Mesothelial cell of epicardium (in vitro differentiated cells): ENCODE results near the gene LIN37. TPM values are rescaled to one million over a fixed set of nuclear protein-coding genes. Genes with fewer than 3 reads are reported as not detected.

Source experiments
- total RNA-seq: library from RNA; stranded (reverse); gene quantifications from 3 replicates; pipeline ENCODE4 v1.2.1, GENCODE V29; 2021

Gene LIN37
- total RNA-seq, 1 donor from 2014 or later, result 12.0 TPM

Other genes with a start within 250 kb of the LIN37 start
- 161 to 172 TPM (median 171 TPM) in 3 replicates for gene DMKN, start 234.9 kb upstream of the LIN37 start, total RNA-seq
- gene SBSN, start 220.3 kb upstream of the LIN37 start, total RNA-seq, result 0.32 to 0.49 TPM (median 0.47 TPM) in 3 replicates
- gene GAPDHS, start 215.1 kb upstream of the LIN37 start, total RNA-seq, result not detected in 3 replicates
- gene TMEM147, start 202.9 kb upstream of the LIN37 start, total RNA-seq, result 82.2 to 82.7 TPM (median 82.3 TPM) in 3 replicates
- gene ATP4A, start 184.9 kb upstream of the LIN37 start, total RNA-seq, result 0.11 to 0.22 TPM (median 0.16 TPM) in 3 replicates
- not detected in 3 replicates for gene PMIS2, start 162.4 kb upstream of the LIN37 start, total RNA-seq
- gene HAUS5, start 135.8 kb upstream of the LIN37 start, total RNA-seq, result 28.7 to 33.8 TPM (median 29.0 TPM) in 3 replicates
- 63.7 to 70.6 TPM (median 66.4 TPM) in 3 replicates for gene RBM42, start 119.5 kb upstream of the LIN37 start, total RNA-seq
- gene ETV2, start 106.8 kb upstream of the LIN37 start, total RNA-seq, result 1.4 to 2.1 TPM (median 1.5 TPM) in 3 replicates
- gene COX6B1, start 100.3 kb upstream of the LIN37 start, total RNA-seq, result 273 to 293 TPM (median 284 TPM) in 3 replicates
- 1.8 to 2.3 TPM (median 2.0 TPM) in 3 replicates for gene UPK1A, start 82.1 kb upstream of the LIN37 start, total RNA-seq
- gene ZBTB32, start 44.0 kb upstream of the LIN37 start, total RNA-seq, result not detected in 3 replicates
- gene KMT2B, start 30.6 kb upstream of the LIN37 start, total RNA-seq, result 60.6 to 62.7 TPM (median 61.8 TPM) in 3 replicates
- gene IGFLR1, start 6.1 kb upstream of the LIN37 start, total RNA-seq, result 2.7 to 3.2 TPM (median 2.8 TPM) in 3 replicates
- gene U2AF1L4, start 3.2 kb upstream of the LIN37 start, total RNA-seq, result 39.4 to 42.5 TPM (median 42.4 TPM) in 3 replicates
- 45.2 to 54.9 TPM (median 45.7 TPM) in 3 replicates for gene PSENEN, start 2.9 kb upstream of the LIN37 start, total RNA-seq
- 18.8 to 21.7 TPM (median 20.3 TPM) in 3 replicates for gene HSPB6, start 8.5 kb downstream of the LIN37 start, total RNA-seq
- 45.1 to 50.5 TPM (median 46.6 TPM) in 3 replicates for gene PROSER3, start 9.6 kb downstream of the LIN37 start, total RNA-seq
- gene ARHGAP33, start 27.0 kb downstream of the LIN37 start, total RNA-seq, result 74.0 to 79.9 TPM (median 75.4 TPM) in 3 replicates
- not detected in 3 replicates for gene PRODH2, start 64.3 kb downstream of the LIN37 start, total RNA-seq
- gene NPHS1, start 103.9 kb downstream of the LIN37 start, total RNA-seq, result 0.23 to 0.72 TPM (median 0.51 TPM) in 3 replicates
- 1.4 TPM in 3 replicates for gene KIRREL2, start 108.3 kb downstream of the LIN37 start, total RNA-seq
- gene APLP1, start 120.0 kb downstream of the LIN37 start, total RNA-seq, result 137 to 151 TPM (median 146 TPM) in 3 replicates
- gene NFKBID, start 152.0 kb downstream of the LIN37 start, total RNA-seq, result 16.3 to 18.9 TPM (median 17.1 TPM) in 3 replicates
- gene HCST, start 154.0 kb downstream of the LIN37 start, total RNA-seq, result 0.62 to 1.4 TPM (median 0.92 TPM) in 3 replicates
- not detected in 3 replicates for gene TYROBP, start 159.7 kb downstream of the LIN37 start, total RNA-seq
- 25.7 to 28.5 TPM (median 27.5 TPM) in 3 replicates for gene LRFN3, start 187.8 kb downstream of the LIN37 start, total RNA-seq
- 10.6 to 12.4 TPM (median 12.0 TPM) in 3 replicates for gene SDHAF1, start 246.6 kb downstream of the LIN37 start, total RNA-seq